Measurements from ENCODE around the gene ETFA. TPM values are rescaled to one million over a fixed set of nuclear protein-coding genes. Genes with fewer than 3 reads are reported as not detected.

Gene ETFA
- total RNA-seq, 1 donor from 2014 or later: 68.7 TPM

- Histone ChIP-seq H3K36me3 (ENCODE audit: control insufficient read depth, insufficient read depth, low read length) (no peaks in the 10 kb centered on the region), H3K4me3 (ENCODE audit: low read depth, low read length) (no peak overlapping the region), H3K27me3 (ENCODE audit: control insufficient read depth, insufficient read depth, low read length) (peaks cover 2% of the 10 kb centered on the region)
- DNase-seq (ENCODE audit: low read depth): no peak
- no peak for TF ChIP-seq CTCF (IDR thresholded peaks at IDR 0.05; ENCODE audit: insufficient read depth, low read length, poor library complexity, severe bottlenecking)
Measured at GRCh38 chr15:76169018-76169417, 142.3 kb downstream of the ETFA start.

- H3K27me3 ChIP-seq (ENCODE audit: control insufficient read depth, insufficient read depth, low read length): peaks cover 3% of the 10 kb centered on the region
- DNase-seq (ENCODE audit: low read depth): no peak
- H3K4me3 ChIP-seq (ENCODE audit: low read depth, low read length): no peak overlapping the region
- no peaks in the 10 kb centered on the region for H3K36me3 ChIP-seq (ENCODE audit: control insufficient read depth, insufficient read depth, low read length)
- TF ChIP-seq CTCF (IDR thresholded peaks at IDR 0.05; ENCODE audit: insufficient read depth, low read length, poor library complexity, severe bottlenecking): no peak
Measured at GRCh38 chr15:76168237-76168984, 142.9 kb downstream of the ETFA start.

GRCh38 chr15:76165951-76166350, 145.3 kb downstream of the ETFA start:
- no peak for DNase-seq (ENCODE audit: low read depth)
- H3K36me3 ChIP-seq (ENCODE audit: control insufficient read depth, insufficient read depth, low read length): no peaks in the 10 kb centered on the region
- no peak for TF ChIP-seq CTCF (IDR thresholded peaks at IDR 0.05; ENCODE audit: insufficient read depth, low read length, poor library complexity, severe bottlenecking)
- peaks cover 7% of the 10 kb centered on the region for H3K27me3 ChIP-seq (ENCODE audit: control insufficient read depth, insufficient read depth, low read length)
- no peak overlapping the region for H3K4me3 ChIP-seq (ENCODE audit: low read depth, low read length)

Other genes starting within 250 kb of the ETFA start
- gene ISL2, start 25.3 kb upstream of the ETFA start, total RNA-seq: 1.8 and 4.8 TPM in 2 replicates

All from kidney epithelial cell (primary cell).